SK-N-MC (cell line): ENCODE measurements around the gene AP1M1.

Experiments used
- DNase-seq: peaks from one replicate; pipeline ENCODE4 v3.0.0-alpha.2; 2011; ENCODE audit warnings: low read depth, low spot score
- H3K27ac ChIP-seq: fragments of 200-600 bp; sonication (generic); 2 replicates; pipeline ENCODE4 v1.5.1; 2016; ENCODE audit warnings: mixed run types
- H3K36me3 ChIP-seq: fragments of 200-600 bp; sonication (generic); 2 replicates; pipeline ENCODE4 v1.6.1; 2017; ENCODE audit warnings: antibody characterized with exemption, low read length, mixed read lengths; ENCODE audit not compliant: insufficient read depth
- H3K4me3 ChIP-seq: fragments of 200-600 bp; sonication (generic); 2 replicates; pipeline ENCODE4 v1.5.1; 2016
- H3K9ac ChIP-seq: fragments of 200-600 bp; sonication (generic); 2 replicates; pipeline ENCODE4 v1.8.0; 2017; ENCODE audit warnings: mixed run types, mixed read lengths; ENCODE audit not compliant: insufficient read length
- H3K9me3 ChIP-seq: fragments of 200-600 bp; sonication (generic); 2 replicates; pipeline ENCODE4 v1.6.1; 2017; ENCODE audit warnings: low read depth, mild to moderate bottlenecking, antibody characterized with exemption, low read length, moderate library complexity, mixed read lengths
- EZH2 ChIP-seq: fragments of 200-600 bp; sonication (generic); IDR thresholded peaks from one replicate; pipeline ENCODE4 v1.6.1; 2017; ENCODE audit warnings: antibody characterized with exemption
- FOXP2 ChIP-seq: optimal IDR thresholded peaks from 2 replicates; pipeline ENCODE3; 2011; ENCODE audit warnings: mild to moderate bottlenecking, moderate library complexity; ENCODE audit not compliant: insufficient read depth; ENCODE audit errors: extremely low read length, control extremely low read depth
- POLR2AphosphoS5 ChIP-seq: IDR thresholded peaks from 2 replicates; pipeline ENCODE4 v1.6.1; 2012; ENCODE audit warnings: mild to moderate bottlenecking, low read depth, low read length, borderline replicate concordance

The AP1M1 gene

GRCh38 chr19:16293118-16294091, 95.7 kb downstream of the AP1M1 start:
- H3K27ac ChIP-seq = peak overlapping the region; percentile 5; the same call in 1 of the 2 replicates
- peak overlapping the region; percentile 16 for H3K9ac ChIP-seq
- H3K9me3 ChIP-seq = no peaks in the 10 kb centered on the region
- DNase-seq = no peak
- TF ChIP-seq FOXP2 (no peak), POLR2AphosphoS5 (no peak), EZH2 (no peak)
- H3K36me3 ChIP-seq = no peaks in the 10 kb centered on the region
- no peak overlapping the region; the same call in 1 of the 2 replicates for H3K4me3 ChIP-seq

GRCh38 chr19:16295057-16295456, 97.3 kb downstream of the AP1M1 start:
- Histone ChIP-seq H3K4me3 (no peak overlapping the region), H3K9me3 (no peaks in the 10 kb centered on the region), H3K36me3 (no peaks in the 10 kb centered on the region), H3K9ac (no peak overlapping the region), H3K27ac (no peak overlapping the region)
- TF ChIP-seq FOXP2 = no peak
- no peak for TF ChIP-seq EZH2
- no peak for TF ChIP-seq POLR2AphosphoS5
- no peak for DNase-seq
